NCI-H146 (cell line): ENCODE measurements around the gene TCF12.

Experiments used
- DNase-seq: peaks from one replicate; lab custom pipeline; 2025; lab: John Stamatoyannopoulos, UW

The TCF12 gene

DNA sequence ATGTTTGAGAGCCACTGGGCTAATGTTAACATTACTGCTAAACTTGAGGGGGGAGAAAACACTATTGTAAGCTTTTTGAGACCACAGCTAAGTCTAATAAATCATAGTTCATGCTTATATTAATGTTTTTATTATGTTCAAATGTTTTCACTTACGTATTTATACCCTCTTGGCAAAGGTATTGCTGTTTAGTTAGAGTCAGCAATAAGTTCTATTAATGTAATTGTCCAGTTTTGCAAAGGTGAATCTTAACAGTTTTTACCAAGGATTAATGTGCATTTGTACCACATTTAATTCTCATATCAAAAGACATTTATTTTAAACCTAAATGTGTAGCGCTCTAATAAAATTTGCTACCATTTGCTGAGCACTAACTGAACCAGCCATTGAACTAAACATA lies 251.2 kb downstream of the TCF12 start:
- no peak for DNase-seq

DNA sequence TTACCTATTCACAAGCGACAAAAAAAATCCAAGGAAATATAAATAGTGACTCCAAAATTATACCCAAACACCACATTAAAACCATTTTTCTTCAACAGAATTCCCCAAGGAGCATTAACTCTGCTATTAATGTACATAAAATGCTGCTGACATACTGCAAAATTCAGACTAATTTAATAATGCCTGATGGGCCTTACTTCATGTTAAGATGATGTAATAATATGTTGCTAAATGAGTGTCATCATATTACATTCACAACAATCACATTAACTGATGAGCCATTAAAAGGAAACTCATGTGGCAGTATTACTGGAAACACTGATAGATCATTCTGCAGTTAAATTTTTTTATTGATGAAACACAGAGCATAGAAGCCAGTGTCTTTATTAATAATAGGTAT lies 253.0 kb downstream of the TCF12 start:
- DNase-seq, result no peak

DNA sequence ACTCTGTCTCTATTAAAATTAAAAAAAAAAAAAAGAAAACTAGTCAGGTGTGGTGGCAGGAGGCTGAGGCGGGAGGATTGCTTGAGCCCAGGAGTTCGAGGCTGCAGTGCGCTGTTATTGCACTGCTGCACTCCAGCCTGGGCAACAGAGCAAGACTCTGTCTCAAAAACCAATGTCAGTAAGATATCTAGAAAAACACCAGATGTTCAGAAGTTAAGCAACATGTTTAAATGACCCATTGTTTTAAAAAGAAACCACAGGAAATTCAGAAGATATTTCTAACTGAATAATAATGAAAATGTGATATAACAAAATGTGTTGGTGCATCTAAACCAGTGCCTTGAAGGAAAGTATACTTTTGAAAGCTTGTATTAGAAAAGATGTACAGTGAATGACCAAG lies 254.5 kb downstream of the TCF12 start:
- DNase-seq, result no peak

DNA sequence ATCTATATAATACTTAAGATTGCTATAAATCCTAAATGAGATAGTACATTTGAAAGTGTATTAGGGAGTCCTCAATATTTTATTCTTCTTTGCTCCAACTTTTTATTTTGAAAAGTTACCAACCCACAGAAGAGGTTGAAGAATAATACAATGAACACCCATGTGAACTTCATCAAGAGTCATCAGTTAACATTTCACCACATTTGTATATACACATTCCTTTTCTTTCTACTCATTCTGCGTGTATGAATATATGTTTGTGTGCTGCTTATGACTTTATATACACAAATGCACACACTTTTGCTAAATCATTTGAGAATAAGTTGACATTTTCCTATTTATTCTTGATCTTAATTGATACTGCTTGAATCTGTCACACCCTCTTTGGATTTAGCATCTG lies 264.6 kb downstream of the TCF12 start:
- DNase-seq, result no peak

DNA sequence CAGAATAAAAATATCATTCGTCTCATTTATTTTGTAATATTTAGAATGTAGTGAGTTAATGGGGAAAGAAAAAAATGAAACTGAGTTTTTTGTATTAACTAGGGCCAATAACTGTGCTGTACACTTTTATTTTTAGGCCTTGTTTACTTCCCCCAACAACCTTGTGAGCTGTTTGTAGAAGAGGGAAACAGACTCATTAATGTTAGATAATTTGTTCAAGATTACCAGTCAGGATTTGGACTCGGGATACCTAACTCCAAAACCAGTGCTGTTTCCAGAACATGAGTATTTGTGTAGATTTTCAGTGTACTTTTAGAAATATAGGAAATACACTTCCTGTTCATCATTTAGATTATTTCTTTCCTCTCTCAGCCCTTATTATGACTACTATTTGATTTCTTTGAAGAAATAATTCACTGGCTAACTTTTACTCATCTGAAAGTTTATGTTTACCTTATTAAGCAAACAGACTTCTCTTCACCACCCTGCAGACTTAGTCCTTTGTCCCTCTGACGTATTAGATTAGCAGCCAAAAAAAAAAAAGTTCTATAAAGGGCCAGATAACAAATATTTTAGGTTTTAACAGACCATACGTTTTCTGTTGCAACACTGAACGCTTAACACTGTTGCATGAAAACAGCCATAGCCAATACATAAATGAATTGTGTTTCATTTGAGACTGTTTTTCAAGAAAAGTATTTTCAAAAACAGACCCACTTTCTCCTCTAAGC lies 265.3 kb downstream of the TCF12 start:
- DNase-seq, result no peak

DNA sequence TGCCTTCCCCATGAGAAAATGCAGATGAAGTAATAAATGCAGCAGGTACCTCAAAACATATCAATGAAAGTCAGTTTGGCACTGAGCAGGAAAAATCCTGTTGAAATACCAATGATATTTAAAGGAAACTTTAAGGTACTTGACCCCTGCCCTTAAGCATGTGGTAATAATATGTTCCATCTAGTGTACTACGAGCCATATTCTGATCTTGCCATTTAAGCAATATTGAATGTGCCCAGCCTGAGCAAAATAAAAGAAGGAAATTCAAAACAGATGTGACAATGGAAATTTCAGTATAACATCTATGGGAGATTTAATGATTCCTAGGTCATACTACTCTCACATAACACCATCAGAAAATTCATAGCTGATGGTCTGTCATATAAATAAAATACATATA lies 266.1 kb downstream of the TCF12 start:
- DNase-seq, result no peak

DNA sequence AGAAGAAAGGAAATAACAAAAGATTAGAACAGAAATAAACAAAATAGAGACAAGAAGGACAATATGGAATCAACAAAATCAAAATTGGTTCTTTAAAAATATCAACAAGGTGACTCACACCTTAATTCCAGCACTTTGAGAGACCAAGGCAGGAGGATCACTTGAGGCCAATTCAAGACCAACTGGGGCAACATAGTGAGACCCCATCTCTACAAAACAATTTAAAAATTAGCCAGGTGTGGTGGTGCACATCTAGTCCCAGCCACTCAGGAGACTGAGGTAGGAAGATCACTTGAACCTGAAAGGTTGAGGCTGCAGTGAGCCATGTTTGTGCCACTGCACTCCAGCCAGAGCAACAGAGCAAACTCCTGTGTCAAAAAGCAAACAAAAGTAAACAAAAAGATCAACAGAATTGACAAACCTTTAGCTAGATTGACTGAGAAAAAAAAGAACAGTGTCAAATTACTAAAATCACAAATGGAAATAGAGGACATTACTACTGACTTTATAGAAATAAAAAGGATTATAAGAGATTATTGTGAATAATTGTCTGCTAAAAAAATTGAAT lies 267.1 kb downstream of the TCF12 start:
- DNase-seq, result no peak

DNA sequence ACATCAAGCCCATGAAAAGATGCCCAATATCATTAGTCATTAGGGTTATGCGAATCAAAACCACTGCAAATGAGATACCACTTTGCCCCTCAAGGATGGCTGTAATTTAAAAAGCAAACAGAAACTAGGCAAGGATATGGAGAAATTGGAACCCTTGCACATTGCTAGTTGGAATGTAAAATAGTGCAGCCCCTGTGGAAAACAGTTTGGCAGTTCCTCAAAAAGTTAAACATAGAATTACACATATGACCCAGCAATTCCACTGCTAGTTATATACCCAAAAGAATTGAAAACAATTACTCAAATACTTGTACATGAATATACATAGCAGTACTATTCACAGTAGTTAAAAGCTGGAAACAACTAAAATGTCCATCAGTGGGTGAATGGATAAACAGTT lies 271.0 kb downstream of the TCF12 start:
- no peak for DNase-seq

DNA sequence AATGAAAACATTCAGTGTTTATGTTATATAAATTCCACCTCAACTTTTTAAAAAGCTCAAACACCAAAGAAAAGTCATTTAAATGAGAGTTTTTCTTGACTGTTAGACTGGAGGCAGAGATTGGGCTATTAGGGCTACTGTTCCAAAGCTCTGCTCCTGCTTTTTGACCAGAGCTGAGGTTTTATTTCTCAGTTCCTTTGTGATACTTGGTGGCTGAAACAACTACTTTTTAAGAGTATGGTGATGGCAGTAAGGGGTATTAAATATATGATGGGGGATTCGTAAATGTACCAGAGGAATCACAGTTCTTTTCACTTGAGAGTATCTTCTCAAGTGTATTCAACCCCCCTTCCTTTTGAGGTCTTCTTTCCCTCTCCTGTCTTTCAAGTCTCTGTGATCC lies 271.8 kb downstream of the TCF12 start:
- no peak for DNase-seq

DNA sequence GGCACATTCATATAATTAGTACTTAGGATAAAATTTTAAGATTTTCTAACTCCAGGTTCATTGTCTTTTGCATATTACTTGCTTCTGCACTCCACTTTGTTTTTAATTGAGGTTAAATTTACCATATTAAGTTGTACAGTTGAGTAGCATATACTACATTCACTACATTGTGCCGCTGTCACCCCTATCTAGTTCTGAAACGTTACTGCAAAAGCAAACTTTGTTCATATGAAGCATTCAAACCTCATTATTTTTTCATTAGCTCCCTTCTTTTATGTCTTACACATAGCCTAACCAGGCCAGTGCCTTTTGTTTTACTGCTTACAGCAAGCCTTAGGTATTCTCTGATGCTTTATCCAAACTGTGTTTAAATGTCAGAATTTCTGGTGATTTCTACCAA lies 274.7 kb downstream of the TCF12 start:
- DNase-seq, result no peak

DNA sequence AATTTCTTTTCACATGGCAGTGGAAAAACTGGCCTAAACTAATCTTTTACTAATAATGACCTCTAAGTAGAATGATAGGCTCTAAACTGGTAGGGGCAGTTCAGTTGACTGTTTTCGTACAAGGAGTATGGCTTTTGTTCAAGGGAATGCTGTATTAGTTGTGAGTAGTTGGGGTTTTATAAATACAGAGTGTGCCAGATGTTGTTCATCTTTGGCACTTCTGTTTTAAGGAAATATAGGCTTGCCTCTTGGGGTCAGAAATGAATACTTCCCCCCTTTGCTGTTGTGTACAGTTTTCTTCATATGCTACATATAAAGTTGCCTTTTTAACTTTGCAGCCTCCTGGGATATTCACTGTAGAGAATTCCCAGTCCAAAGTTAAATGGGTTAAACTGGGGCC lies 276.9 kb downstream of the TCF12 start:
- DNase-seq, result no peak

DNA sequence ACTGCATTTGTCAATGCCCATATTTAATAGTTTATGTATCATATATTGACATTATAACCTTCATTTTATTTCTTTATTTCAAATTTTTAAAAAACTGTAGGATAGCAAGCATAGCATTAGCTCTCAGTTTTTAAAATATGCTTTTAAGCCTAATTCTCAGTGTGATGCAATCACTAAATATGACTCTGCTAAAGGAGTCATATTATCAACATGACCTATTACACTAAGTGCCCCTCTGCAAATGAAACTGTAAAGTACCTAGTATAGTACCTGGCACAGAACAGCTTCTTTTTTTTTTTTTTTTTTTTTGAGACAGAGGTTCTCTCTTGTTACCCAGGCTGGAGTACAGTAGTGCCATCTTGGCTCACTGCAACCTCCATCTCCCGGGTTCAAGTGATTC lies 278.4 kb downstream of the TCF12 start:
- DNase-seq, result no peak

DNA sequence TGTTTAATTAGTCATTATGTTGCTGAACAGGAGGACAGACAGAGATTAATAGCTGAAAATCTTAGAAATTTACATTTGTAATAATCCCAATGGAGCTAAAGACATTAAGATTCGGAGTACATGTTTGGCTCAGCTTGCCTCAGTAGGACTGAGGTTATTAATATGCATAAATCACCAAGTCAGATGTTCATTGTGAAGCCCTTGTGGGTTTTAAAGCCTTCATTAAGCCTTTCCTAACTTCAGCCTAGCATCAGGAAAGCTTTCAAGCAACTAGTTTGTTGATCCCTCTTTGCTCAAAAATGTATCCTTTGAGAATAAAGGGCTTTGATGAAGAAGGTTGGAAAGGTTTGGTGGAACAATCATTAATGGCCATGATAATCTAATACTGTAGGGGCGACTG lies 279.7 kb downstream of the TCF12 start:
- DNase-seq, result no peak

DNA sequence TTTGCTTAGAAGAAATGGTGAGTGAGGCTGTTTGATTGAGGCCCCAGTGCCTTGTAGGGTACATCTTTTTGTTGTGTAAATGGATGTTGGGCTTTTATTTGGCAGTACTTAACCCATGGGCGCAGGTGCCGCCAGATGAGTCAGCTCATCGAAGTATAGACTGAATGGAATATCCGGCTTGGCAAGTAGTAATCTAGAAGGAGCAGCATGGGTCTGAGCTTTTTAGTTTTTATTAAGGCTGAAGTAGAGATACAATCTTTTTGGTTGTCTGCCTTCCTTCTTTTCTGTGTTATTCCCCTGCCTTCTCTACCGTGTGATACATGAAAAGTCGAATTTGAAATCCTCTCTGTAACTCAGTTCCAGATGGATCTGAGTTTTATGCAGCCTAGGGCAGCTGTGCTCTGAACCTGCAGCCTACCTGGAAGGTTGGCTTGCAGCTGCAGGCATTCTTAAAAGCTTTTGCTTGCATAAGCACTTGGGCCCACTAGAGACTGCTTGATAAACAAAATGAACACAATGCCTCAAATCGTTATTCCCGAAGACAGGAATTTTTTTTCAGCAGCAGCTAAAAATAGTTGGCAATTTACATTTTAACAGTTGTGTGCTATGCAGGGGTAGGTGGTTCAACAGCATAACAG lies 280.3 kb downstream of the TCF12 start:
- peak; percentile 90 for DNase-seq

DNA sequence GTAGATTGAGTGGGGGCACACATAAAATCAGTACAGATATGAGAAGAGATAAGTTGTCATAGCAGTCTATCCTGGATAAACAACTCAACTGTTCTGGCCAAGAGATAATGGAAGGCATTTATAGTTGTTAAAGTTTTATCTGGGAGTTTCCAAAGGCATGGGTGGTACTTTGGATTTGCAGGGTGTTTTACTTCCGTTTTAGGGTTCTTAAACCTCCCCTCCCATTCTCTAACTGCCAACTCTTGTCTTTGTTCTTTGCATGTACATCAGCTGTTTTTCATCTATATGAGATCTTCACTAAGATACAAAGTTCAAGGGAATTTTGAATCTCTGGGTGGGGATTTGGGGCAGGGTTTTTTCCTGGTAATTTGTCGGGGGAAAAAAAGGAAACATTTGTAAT lies 283.1 kb downstream of the TCF12 start:
- no peak for DNase-seq

DNA sequence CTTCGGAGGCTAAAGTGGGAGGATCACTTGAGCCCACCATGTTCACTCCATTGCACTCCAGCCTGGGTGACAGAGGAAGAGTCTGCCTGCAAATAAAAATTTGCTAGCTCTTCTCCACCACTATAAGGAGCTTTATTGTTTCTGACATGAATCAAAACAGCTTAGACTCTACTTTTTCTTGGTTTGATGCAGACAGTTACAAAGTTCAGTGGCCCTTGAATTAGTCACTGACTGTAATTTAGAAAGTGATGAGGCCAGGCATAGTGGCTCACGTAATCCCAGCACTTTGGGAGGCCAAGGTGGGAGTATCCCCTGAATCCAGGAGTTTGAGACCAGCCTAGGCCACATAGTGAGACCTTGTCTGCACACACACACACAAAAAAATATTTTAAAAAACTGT lies 285.5 kb downstream of the TCF12 start:
- no peak for DNase-seq

DNA sequence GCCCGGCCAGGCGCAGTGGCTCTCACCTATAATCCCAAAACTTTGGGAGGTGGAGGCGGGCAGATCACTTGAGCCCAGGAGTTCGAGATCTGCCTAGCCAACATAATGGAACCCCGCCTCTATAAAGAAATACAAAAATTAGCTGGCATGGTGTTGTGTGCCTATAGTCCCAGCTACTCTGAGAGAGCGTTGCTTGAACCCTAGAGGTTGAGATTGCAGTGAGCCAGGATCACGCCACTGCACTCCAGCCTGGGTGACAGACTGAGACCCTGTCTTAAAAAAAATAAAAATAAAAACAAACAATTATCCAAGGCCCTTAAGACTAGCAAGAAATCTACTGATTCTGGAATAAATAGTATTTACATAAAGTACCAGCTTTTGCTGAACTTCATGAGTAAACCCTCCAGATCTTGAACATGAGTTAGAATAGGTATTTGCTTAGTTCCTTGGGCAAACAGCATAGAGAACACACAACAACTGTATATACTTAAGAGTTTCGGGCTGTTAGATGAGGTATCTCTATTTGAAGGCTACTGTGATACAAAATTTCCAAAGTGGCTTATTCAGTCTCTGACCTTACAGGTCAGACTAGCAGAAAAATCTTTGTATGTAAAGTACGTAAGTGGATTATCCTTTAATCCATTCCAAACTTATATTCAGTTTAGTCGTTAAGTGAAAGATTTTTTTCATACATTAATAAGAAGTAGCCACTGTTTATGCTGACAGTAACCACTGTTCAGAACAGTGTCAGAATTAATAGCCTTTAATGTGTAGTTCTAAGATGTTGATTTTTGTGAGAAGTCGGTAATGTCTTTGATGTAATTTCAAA lies 286.8 kb downstream of the TCF12 start:
- no peak for DNase-seq

DNA sequence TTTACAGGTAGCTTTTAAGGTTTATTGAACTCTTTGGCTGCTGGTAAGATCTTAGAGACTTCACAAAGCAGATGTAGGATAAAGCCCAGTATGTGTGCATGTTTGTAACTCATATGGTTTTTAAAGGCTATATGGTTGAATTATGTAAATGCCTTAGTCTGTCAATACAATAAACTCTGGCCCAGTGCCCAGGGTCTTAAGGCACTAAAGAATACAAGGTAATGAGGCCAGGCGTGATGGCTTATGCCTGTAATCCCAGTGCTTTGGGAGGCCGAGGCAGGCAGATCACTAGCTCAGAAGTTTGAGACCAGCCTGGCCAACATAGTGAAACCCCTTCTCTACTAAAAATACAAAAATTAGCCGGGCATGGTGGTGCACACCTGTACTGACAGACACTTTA lies 287.6 kb downstream of the TCF12 start:
- DNase-seq, result peak; percentile 29

DNA sequence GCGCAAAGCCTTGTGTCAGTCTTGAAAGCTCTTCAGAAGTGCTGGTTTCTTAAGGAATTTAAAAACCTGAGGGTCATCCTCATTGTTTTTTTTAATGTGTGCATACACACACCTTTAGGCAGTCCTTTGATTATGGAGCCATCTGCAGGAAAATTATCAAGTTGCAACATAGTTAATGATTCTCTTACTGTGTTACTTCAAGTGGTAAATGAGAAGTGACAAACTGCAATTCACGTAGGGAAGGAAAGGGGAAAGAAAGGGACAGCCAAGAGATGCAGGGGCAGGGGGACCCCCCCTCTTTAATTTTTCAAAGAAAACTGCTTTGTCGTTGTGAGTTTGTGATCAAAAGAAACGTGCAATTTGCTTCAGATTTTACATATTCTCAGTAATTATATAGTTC lies 295.4 kb downstream of the TCF12 start:
- DNase-seq, result peak; percentile 54

DNA sequence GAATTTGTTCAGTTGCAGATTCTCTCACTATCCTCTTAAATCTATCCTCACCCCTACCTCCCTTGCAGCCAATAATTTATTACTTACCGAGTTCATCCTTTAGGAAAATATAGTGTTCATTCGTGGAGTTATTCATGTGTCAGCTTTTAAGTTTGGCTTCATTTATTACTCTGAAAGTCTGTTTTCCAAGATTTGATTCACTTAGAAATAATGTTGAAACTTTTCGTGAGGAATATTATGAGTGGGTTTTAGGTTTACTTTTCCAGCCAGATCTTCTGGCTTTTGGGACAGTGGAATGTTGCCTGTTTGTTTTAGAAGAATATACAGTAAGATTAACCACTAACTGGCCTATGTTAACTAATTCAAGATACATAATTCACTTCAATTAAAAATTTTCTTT lies 296.9 kb downstream of the TCF12 start:
- no peak for DNase-seq

DNA sequence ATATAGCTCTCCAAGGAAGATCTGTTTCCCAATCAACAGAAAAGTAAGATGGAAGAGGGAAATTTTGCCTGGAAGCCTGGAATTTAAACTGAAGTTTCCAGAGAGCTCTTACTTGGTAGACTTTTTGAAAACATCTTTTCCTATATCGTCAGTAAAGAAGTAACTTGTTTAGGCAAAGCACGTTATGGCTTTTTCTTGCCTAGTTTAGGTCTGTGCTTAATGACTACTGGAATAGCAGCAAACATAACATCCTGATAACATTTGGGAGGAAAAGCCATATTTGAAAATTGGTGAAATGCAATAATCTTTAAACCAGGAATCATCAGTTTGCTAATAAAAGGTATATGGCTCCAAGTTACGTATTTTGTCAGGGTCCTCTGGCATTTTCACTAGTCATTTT lies 297.4 kb downstream of the TCF12 start:
- DNase-seq, result no peak

DNA sequence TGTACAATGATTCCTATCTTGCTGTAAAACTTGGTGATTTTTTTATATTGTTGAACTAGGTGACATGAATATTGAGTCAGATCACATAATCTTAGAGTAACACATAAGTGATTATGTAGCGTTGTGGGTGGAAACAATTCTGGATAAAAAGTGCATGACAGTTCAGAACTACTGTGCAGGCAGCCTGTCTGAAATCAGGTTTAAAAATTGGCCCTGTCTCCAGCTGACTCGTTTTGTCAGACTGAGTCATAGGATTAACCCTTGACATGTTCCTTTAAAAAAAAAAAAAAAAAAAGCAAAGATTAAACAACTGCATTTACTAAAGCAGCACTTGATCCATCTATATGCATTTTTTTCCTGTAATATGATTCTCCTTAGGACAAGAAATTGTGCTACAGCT lies 297.8 kb downstream of the TCF12 start:
- no peak for DNase-seq
